ENCODE data around the gene GNAT1. TPM values are rescaled to one million over a fixed set of nuclear protein-coding genes. Genes with fewer than 3 reads are reported as not detected.
A peak's percentile ranks its signal among the peaks of the same experiment; 100 is the strongest.

Gene GNAT1
- total RNA-seq, 4 donors from 2014 or later = not detected

GRCh38 chr3:50150404-50150750, 41.0 kb upstream of the GNAT1 start:
- Histone ChIP-seq H3K4me3 (no peak overlapping the region), H3K4me1 (peaks cover 0 to 13% (median 5%) of the 10 kb centered on the region in 3 donors), H3K36me3 (no peaks in the 10 kb centered on the region), H3K9me3 (no peaks in the 10 kb centered on the region), H3K27ac (no peak overlapping the region), H3K27me3 (no peaks in the 10 kb centered on the region)
- 86 to 100% methylated on average over 1 of the region's 1 CpG for WGBS, 2 donors (ENCODE audit: low coverage in 1 of 2)
- TF ChIP-seq POLR2A (IDR thresholded peaks at IDR 0.05) = no peak
- TF ChIP-seq EP300 (IDR thresholded peaks at IDR 0.05) = no peak
- TF ChIP-seq, protein P1, sequence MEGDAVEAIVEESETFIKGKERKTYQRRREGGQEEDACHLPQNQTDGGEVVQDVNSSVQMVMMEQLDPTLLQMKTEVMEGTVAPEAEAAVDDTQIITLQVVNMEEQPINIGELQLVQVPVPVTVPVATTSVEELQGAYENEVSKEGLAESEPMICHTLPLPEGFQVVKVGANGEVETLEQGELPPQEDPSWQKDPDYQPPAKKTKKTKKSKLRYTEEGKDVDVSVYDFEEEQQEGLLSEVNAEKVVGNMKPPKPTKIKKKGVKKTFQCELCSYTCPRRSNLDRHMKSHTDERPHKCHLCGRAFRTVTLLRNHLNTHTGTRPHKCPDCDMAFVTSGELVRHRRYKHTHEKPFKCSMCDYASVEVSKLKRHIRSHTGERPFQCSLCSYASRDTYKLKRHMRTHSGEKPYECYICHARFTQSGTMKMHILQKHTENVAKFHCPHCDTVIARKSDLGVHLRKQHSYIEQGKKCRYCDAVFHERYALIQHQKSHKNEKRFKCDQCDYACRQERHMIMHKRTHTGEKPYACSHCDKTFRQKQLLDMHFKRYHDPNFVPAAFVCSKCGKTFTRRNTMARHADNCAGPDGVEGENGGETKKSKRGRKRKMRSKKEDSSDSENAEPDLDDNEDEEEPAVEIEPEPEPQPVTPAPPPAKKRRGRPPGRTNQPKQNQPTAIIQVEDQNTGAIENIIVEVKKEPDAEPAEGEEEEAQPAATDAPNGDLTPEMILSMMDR (IDR thresholded peaks at IDR 0.05) = no peak
- no peak for TF ChIP-seq POLR2AphosphoS5 (IDR thresholded peaks at IDR 0.05)
- no peak for ATAC-seq

DNA sequence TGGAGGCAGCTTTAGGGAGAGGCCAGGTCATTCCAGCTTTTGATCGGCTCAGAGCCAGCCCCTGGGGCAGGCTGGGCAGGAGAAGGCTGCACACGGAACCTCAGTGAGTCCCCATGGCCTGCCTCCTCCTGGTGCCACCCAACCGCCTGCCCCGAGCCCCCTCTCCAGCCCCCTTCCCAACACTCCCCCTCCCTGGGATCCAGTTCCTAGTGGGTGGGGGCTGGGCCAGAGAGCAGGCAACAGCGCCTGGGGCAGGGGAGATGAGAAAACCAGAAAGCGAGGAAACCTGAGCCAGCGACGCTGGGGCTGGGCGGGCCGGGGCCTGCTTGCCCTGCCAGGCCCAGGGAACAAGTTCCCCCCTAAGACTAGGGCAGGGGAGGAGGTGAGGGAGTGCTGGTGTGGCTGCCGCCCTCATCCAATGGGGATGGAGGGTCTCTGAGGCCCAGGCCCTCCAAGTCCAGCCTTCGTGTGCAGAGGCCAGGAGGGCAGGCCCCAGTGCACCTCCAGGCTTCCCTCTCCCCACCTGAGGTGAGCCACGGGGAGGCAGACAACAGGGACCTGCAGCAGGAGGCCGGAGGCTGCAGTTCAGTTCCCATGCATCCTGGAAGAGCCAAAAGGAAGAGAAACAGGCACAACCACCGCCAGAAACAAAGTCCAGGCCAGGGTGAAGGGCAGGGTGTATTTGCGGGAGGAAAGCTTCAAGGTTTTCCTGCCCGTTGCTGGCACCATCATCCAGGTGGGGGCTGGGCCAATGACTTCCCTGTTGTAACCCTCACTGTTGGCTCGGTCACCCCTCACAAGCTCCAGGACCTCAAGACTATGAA, 40.3 kb upstream of the GNAT1 start:
- H3K27ac ChIP-seq = no peak overlapping the region
- H3K4me1 ChIP-seq = peaks cover 0 to 20% (median 12%) of the 10 kb centered on the region in 3 donors

GRCh38 chr3:50151728-50152127, 39.7 kb upstream of the GNAT1 start:
- H3K9me3 ChIP-seq = no peaks in the 10 kb centered on the region
- TF ChIP-seq POLR2A (IDR thresholded peaks at IDR 0.05) = no peak
- no peak for TF ChIP-seq EP300 (IDR thresholded peaks at IDR 0.05)
- TF ChIP-seq, protein P1 (IDR thresholded peaks at IDR 0.05) = no peak
- TF ChIP-seq POLR2AphosphoS5 (IDR thresholded peaks at IDR 0.05) = no peak
- H3K27me3 ChIP-seq = peaks cover 10% of the 10 kb centered on the region
- no peak overlapping the region for H3K4me3 ChIP-seq
- no peaks in the 10 kb centered on the region for H3K36me3 ChIP-seq
- WGBS, 2 donors (ENCODE audit: low coverage in 1 of 2) = 100% methylated on average over 1 of the region's 5 CpGs; no CpG with 5 or more reads in 1 of the 2 donors
- H3K27ac ChIP-seq = no peak overlapping the region
- ATAC-seq = no peak
- peaks cover 0 to 26% (median 17%) of the 10 kb centered on the region in 3 donors for H3K4me1 ChIP-seq

More for the DNA sequence above, 40.3 kb upstream of the GNAT1 start:
- H3K27me3 ChIP-seq = peaks cover 4% of the 10 kb centered on the region
- ATAC-seq = no peak
- H3K4me3 ChIP-seq = no peak overlapping the region
- 82 to 100% methylated on average over 3 to 6 of the region's 18 CpGs for WGBS, 2 donors (ENCODE audit: low coverage in 1 of 2)
- no peaks in the 10 kb centered on the region for H3K36me3 ChIP-seq
- H3K9me3 ChIP-seq = no peaks in the 10 kb centered on the region
- TF ChIP-seq, protein P1 (IDR thresholded peaks at IDR 0.05) = no peak
- no peak for TF ChIP-seq POLR2A (IDR thresholded peaks at IDR 0.05)
- TF ChIP-seq POLR2AphosphoS5 (IDR thresholded peaks at IDR 0.05) = no peak
- TF ChIP-seq EP300 (IDR thresholded peaks at IDR 0.05) = no peak

GRCh38 chr3:50153782-50154475, 37.5 kb upstream of the GNAT1 start:
- TF ChIP-seq, protein P1 (IDR thresholded peaks at IDR 0.05) = no peak
- TF ChIP-seq POLR2AphosphoS5 (IDR thresholded peaks at IDR 0.05) = no peak
- TF ChIP-seq EP300 (IDR thresholded peaks at IDR 0.05) = no peak
- TF ChIP-seq POLR2A (IDR thresholded peaks at IDR 0.05) = no peak
- H3K4me1 ChIP-seq = peaks cover 0 to 47% (median 24%) of the 10 kb centered on the region in 3 donors
- H3K27ac ChIP-seq = no peak overlapping the region
- H3K27me3 ChIP-seq = peaks cover 11% of the 10 kb centered on the region
- H3K9me3 ChIP-seq = no peaks in the 10 kb centered on the region
- no peaks in the 10 kb centered on the region for H3K36me3 ChIP-seq
- peak overlapping the region in 1 of 2 donors; percentile 65 for H3K4me3 ChIP-seq
- ATAC-seq = no peak
- WGBS, 2 donors (ENCODE audit: low coverage in 1 of 2) = 76 to 100% methylated on average over 1 to 5 of the region's 9 CpGs
